Vagina (tissue), 2 donors: ENCODE data around the gene SNX9.

Experiments used
- POLR2A ChIP-seq, 2 donors: fragments of 450-650 bp; IDR thresholded peaks; one replicate each; pipeline ENCODE4 v1.6.1; 2017; ENCODE audit warnings: antibody characterized with exemption in 2 of 2, mild to moderate bottlenecking in 2 of 2, moderate library complexity in 2 of 2
- POLR2AphosphoS5 ChIP-seq, 2 donors: sonication (generic); formaldehyde crosslinking; IDR thresholded peaks; one replicate each; pipeline ENCODE4 v1.9.0; 2017; ENCODE audit warnings: antibody characterized with exemption in 2 of 2, mild to moderate bottlenecking in 2 of 2, low read depth in 1 of 2; ENCODE audit not compliant: insufficient read depth in 1 of 2
- TF ChIP-seq, protein P1 (sequence below), 3 experiments: fragments of 450-650 bp in 2 of 3; fragments of 200-600 bp in 1 of 3; sonication (generic) in 1 of 3; IDR thresholded peaks; one replicate each; pipeline ENCODE4 v1.5.1; 2017 to 2019; ENCODE audit warnings: antibody characterized with exemption in 3 of 3, mild to moderate bottlenecking in 2 of 3, moderate library complexity in 2 of 3

GRCh38 chr6:157990321-157991066, 167.4 kb downstream of the SNX9 start:
- TF ChIP-seq, protein P1, sequence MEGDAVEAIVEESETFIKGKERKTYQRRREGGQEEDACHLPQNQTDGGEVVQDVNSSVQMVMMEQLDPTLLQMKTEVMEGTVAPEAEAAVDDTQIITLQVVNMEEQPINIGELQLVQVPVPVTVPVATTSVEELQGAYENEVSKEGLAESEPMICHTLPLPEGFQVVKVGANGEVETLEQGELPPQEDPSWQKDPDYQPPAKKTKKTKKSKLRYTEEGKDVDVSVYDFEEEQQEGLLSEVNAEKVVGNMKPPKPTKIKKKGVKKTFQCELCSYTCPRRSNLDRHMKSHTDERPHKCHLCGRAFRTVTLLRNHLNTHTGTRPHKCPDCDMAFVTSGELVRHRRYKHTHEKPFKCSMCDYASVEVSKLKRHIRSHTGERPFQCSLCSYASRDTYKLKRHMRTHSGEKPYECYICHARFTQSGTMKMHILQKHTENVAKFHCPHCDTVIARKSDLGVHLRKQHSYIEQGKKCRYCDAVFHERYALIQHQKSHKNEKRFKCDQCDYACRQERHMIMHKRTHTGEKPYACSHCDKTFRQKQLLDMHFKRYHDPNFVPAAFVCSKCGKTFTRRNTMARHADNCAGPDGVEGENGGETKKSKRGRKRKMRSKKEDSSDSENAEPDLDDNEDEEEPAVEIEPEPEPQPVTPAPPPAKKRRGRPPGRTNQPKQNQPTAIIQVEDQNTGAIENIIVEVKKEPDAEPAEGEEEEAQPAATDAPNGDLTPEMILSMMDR (IDR thresholded peaks at IDR 0.05), result no peak
- TF ChIP-seq POLR2A (IDR thresholded peaks at IDR 0.05) (no peak), POLR2AphosphoS5 (IDR thresholded peaks at IDR 0.05; ENCODE audit: insufficient read depth in 1 of 2, low read depth in 1 of 2) (no peak)
